Subcutaneous adipose tissue (tissue), 4 donors: ENCODE data around the gene GADD45A. TPM values are rescaled to one million over a fixed set of nuclear protein-coding genes. Genes with fewer than 3 reads are reported as not detected.

Experiments
- total RNA-seq, 4 donors: library from RNA; depleted of rRNA; stranded (reverse); fragments of >200 nt; gene quantifications; one replicate each; pipeline ENCODE4 v1.1.0, GENCODE V29; 2016
- TF ChIP-seq, protein P1 (sequence below): fragments of 450-650 bp; IDR thresholded peaks from one replicate; pipeline ENCODE4 v1.5.1; 2016; ENCODE audit warnings: low read depth, mild to moderate bottlenecking, control low read depth, antibody characterized with exemption, moderate library complexity

Gene GADD45A, protein sequence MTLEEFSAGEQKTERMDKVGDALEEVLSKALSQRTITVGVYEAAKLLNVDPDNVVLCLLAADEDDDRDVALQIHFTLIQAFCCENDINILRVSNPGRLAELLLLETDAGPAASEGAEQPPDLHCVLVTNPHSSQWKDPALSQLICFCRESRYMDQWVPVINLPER
- 10 to 100 TPM; 45.9 to 85.5 (median 66.8) TPM for total RNA-seq

DNA sequence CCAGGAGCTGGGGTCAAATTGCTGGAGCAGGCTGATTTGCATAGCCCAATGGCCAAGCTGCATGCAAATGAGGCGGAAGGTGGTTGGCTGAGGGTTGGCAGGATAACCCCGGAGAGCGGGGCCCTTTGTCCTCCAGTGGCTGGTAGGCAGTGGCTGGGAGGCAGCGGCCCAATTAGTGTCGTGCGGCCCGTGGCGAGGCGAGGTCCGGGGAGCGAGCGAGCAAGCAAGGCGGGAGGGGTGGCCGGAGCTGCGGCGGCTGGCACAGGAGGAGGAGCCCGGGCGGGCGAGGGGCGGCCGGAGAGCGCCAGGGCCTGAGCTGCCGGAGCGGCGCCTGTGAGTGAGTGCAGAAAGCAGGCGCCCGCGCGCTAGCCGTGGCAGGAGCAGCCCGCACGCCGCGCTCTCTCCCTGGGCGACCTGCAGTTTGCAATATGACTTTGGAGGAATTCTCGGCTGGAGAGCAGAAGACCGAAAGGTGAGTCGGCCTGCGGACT is at the start of gene GADD45A:
GADD45A (plus strand) TSS at position 135 of the 491 bp plus-strand sequence; CDS start at position 429, 294 bp downstream.
- TF ChIP-seq, protein P1, sequence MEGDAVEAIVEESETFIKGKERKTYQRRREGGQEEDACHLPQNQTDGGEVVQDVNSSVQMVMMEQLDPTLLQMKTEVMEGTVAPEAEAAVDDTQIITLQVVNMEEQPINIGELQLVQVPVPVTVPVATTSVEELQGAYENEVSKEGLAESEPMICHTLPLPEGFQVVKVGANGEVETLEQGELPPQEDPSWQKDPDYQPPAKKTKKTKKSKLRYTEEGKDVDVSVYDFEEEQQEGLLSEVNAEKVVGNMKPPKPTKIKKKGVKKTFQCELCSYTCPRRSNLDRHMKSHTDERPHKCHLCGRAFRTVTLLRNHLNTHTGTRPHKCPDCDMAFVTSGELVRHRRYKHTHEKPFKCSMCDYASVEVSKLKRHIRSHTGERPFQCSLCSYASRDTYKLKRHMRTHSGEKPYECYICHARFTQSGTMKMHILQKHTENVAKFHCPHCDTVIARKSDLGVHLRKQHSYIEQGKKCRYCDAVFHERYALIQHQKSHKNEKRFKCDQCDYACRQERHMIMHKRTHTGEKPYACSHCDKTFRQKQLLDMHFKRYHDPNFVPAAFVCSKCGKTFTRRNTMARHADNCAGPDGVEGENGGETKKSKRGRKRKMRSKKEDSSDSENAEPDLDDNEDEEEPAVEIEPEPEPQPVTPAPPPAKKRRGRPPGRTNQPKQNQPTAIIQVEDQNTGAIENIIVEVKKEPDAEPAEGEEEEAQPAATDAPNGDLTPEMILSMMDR: no peak

DNA sequence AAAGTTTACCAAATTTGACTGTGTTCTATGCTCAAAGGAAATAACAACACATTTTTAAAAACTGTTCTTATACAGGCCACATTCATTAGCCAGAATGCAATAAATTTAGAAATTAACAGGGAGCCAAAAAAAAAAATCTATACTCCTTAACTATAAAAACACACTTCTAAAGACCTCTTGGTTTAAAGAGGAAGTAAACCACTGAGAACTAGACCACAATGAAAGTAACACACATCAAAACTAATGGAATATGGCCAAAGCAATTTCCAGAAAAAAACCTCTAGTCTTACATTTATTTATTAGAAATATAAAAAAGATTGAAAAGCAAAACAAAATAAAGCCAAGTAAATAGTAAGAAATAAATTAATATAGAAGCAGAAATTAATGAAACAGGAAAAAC is 48.9 kb upstream of the GADD45A start:
- TF ChIP-seq, protein P1: no peak

DNA sequence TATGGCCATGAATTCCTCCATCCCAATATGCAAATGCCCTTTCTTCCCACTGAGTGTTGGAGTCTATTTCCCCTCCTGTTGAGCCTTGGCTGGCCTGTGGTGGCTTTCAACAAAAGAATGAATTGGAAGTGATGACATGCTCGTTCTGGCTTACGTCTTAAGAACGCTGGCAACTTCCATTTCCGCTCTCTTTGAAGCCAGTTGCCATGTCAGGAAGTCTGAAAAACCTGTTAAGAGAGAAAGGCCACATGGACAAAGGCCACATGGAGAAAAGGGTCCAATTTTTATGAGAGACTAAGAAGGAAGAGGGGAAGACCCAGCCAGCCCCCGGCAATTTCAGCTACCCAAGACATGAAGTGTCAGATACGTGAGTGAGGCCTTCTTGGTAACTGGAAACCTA is 45.6 kb upstream of the GADD45A start:
- TF ChIP-seq, protein P1: no peak

DNA sequence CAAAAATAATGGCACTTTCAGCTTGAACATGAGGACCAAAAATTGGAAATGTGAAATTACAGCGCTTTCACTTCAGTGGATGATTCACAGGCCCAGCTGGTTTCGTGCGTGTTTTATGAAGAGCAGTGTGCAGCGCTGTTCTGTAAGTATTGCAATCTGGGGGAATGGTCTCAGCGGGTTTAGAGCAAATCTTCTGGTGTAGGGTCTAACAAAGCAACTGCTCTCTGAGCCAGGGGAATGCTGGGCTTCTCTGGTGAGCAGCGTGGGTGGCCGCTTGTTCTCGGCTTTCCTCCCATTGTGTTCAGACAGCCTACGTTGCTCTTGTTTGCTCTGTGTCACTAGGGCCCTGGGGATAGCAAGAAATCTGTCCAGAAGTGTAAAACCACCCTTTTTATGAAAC is 42.4 kb upstream of the GADD45A start:
- TF ChIP-seq, protein P1: no peak

DNA sequence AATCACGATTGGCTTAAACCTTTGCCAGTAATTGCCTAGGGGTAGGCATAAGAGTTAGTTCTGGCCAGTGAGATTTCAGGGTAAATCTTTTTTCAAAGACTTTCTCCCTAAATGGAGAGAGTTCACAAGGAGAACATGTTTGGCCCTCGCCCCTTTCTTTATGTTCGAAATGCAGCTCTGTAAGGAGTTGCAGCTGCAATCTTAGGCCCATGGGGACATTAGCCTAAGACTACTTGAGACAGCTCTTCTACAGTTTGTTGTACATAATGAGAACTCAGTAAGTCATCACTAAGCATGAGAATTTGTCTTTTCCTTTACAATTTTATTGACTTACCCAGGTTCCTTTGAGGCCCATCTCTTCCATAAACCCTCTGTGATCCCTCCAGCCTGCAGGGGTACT is 40.4 kb upstream of the GADD45A start:
- TF ChIP-seq, protein P1: no peak

DNA sequence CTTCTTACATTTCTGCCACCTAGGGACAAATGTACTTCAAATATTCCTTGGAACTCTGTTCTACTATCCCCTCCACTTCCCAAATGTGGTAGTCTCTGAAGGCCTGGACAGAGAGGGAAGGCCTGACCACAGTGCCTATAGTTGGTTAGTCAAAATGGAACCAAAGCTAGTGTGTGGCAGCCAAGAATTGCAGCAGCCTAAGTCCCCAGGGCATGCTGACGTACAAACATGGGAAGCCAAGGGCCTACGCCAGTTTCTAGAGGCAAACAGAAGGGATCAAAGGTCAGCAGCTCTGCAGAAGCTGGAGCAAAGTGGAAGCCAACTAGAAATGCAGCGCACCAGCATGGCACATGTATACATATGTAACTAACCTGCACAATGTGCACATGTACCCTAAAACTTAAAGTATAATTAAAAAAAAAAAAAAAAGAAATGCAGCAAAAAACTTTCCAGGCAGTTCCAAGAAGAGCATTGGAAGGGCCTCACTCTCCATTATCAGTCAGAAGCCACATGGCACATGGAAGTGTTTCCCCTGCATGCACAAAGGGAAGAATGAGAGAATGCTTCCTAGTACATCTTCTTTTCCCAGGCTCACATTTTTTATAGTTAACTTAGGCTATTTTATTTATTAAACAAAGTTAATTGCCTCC is 39.4 kb upstream of the GADD45A start:
- TF ChIP-seq, protein P1: no peak

DNA sequence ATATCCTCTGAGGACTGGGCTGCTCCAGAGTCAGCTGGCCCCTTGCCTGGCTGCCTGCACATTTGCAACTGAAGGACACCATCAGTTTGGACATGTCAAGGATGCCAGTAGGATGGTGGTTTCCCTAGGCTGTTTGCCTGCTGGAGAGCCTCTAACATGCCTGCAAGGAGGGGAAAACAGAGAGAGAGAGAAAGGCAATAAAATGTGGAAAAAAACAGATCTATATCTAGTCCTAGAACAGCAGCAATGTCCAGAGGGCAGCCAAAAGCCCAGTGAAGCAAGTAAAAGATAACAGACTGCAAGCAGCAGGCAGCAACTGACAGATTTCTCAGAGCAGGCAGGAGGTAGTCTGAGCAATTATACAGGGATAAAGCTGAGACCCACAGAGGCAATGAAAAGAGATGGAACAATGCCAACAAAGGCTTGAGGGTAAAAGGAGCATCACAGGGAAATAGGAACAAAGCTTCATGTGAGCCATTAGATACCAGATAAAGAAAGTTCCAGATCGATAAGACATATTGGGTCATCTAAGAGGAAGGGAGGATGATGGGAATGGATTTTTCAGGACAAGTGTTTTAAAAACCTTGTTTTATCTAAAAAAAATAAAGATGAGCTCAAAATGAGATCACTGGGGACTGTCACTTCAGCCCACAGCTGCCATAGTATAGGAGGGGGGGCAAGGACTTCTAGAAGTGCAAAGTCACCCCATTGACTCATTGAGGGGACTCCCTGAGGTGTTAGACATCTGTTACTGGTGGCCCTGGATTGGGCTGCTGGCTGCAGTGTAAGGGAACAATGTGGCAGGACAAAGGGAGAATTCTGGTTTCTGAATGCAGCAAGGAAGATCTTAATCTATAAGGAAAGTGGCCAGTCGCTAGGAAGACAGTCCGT is 38.6 kb upstream of the GADD45A start:
- TF ChIP-seq, protein P1: no peak
